Bronchial epithelial cell (primary cell): ENCODE measurements around the gene PAPLN. TPM values are rescaled to one million over a fixed set of nuclear protein-coding genes. Genes with fewer than 3 reads are reported as not detected.

Source experiments
- DNase-seq: peaks from one replicate; pipeline ENCODE4 v3.0.0-alpha.2; 2010; ENCODE audit warnings: low read depth
- FAIRE-seq: peaks from 2 replicates; lab custom pipeline; 2011; peaks lifted over from hg19 to GRCh38; lab: Jason Lieb, UNC
- H3K27me3 ChIP-seq: 2 replicates; pipeline ENCODE4 v1.5.1; 2011; ENCODE audit warnings: low read length; ENCODE audit not compliant: control insufficient read depth, insufficient read depth
- H3K36me3 ChIP-seq: 2 replicates; pipeline ENCODE4 v1.5.1; 2011; ENCODE audit warnings: low read length; ENCODE audit not compliant: control insufficient read depth, insufficient read depth
- H3K4me3 ChIP-seq: 2 replicates; pipeline ENCODE4 v1.5.1; 2011; ENCODE audit warnings: mild to moderate bottlenecking, low read depth, low read length, control low read depth
- CTCF ChIP-seq: IDR thresholded peaks from 2 replicates; pipeline ENCODE4 v1.5.1; 2011; ENCODE audit warnings: mild to moderate bottlenecking, moderate library complexity, low read length, control low read depth, inconsistent platforms; ENCODE audit not compliant: insufficient read depth, severe bottlenecking
- total RNA-seq: library from RNA; depleted of rRNA; stranded (reverse); fragments of >200 nt; gene quantifications from 2 replicates; pipeline ENCODE4 v1.2.1, GENCODE V29; 2014

Gene PAPLN
- total RNA-seq, 1 donor from 2014 or later = 3.4 TPM

- no peak for TF ChIP-seq CTCF
- Histone ChIP-seq H3K4me3 (no peak overlapping the region), H3K36me3 (peaks cover 3% of the 10 kb centered on the region), H3K27me3 (no peaks in the 10 kb centered on the region)
- no peak for DNase-seq
- no peak for FAIRE-seq
These were observed 17.7 kb downstream of the PAPLN start for GRCh38 chr14:73255005-73255400.

- DNase-seq (no peak), FAIRE-seq (no peak)
- TF ChIP-seq CTCF = no peak
These were observed 18.5 kb downstream of the PAPLN start for GRCh38 chr14:73255693-73256225.

DNA sequence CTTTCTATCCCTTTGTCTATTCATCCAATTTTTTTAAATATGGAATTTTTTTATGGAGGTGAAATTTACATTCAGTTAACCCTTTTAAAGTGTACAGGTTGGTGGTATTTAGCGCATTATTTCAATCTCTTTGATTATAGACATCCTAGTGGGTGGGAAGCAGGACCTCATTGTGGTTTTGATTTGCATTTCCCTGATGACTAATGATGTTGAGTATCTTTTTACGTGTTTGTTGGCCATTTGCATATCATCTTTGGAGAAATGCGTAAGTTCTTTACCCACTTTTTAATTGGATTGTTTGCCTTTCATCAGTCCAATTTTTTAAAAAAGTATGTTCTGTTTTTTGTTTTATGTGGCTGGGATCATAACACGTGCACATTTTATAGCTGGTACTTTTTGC, 20.8 kb downstream of the PAPLN start:
- no peaks in the 10 kb centered on the region for H3K27me3 ChIP-seq
- no peak overlapping the region for H3K4me3 ChIP-seq
- no peak for FAIRE-seq
- TF ChIP-seq CTCF = no peak
- peaks cover 6% of the 10 kb centered on the region for H3K36me3 ChIP-seq
- no peak for DNase-seq

More at GRCh38 chr14:73255693-73256225, 18.5 kb downstream of the PAPLN start:
- Histone ChIP-seq H3K36me3 (peaks cover 5% of the 10 kb centered on the region), H3K27me3 (no peaks in the 10 kb centered on the region), H3K4me3 (no peak overlapping the region)

- FAIRE-seq (no peak), DNase-seq (no peak)
- no peaks in the 10 kb centered on the region for H3K27me3 ChIP-seq
- H3K4me3 ChIP-seq = no peak overlapping the region
- no peak for TF ChIP-seq CTCF
- H3K36me3 ChIP-seq = peaks cover 6% of the 10 kb centered on the region
These were observed 21.7 kb downstream of the PAPLN start for GRCh38 chr14:73258845-73259611.

GRCh38 chr14:73259837-73260236, 22.5 kb downstream of the PAPLN start:
- no peaks in the 10 kb centered on the region for H3K27me3 ChIP-seq
- no peak for FAIRE-seq
- no peak overlapping the region for H3K4me3 ChIP-seq
- no peak for DNase-seq
- TF ChIP-seq CTCF = no peak
- peaks cover 8% of the 10 kb centered on the region for H3K36me3 ChIP-seq
